ENCODE measurements around the gene REEP5. TPM values are rescaled to one million over a fixed set of nuclear protein-coding genes. Genes with fewer than 3 reads are reported as not detected.

REEP5 gene
- total and polyA plus RNA-seq, 8 donors = 18.8 to 102 (median 40.4) TPM

GRCh38 chr5:112918136-112918535, 3.9 kb downstream of the REEP5 start:
- no peak for DNase-seq
- Histone ChIP-seq H3K9me3 (no peaks in the 10 kb centered on the region), H3K27ac (no peak overlapping the region), H3K36me3 (peaks cover 11 to 57% (median 46%) of the 10 kb centered on the region in 4 donors), H3K4me1 (peaks cover 56 to 87% (median 71%) of the 10 kb centered on the region in 4 donors), H3K27me3 (no peaks in the 10 kb centered on the region), H3K4me3 (no peak overlapping the region)
- TF ChIP-seq POLR2A (IDR thresholded peaks at IDR 0.05) (no peak), EP300 (IDR thresholded peaks at IDR 0.05) (no peak)
- TF ChIP-seq, protein P1, sequence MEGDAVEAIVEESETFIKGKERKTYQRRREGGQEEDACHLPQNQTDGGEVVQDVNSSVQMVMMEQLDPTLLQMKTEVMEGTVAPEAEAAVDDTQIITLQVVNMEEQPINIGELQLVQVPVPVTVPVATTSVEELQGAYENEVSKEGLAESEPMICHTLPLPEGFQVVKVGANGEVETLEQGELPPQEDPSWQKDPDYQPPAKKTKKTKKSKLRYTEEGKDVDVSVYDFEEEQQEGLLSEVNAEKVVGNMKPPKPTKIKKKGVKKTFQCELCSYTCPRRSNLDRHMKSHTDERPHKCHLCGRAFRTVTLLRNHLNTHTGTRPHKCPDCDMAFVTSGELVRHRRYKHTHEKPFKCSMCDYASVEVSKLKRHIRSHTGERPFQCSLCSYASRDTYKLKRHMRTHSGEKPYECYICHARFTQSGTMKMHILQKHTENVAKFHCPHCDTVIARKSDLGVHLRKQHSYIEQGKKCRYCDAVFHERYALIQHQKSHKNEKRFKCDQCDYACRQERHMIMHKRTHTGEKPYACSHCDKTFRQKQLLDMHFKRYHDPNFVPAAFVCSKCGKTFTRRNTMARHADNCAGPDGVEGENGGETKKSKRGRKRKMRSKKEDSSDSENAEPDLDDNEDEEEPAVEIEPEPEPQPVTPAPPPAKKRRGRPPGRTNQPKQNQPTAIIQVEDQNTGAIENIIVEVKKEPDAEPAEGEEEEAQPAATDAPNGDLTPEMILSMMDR (IDR thresholded peaks at IDR 0.05) = no peak
- WGBS, 5 donors = 44 to 67% (median 53%) methylated on average over 3 of the region's 3 CpGs
- intact Hi-C loops (cut with DNase I; ENCODE audit: low total_unique reads) = no loop called here

GRCh38 chr5:112917453-112917995, 4.5 kb downstream of the REEP5 start:
- Histone ChIP-seq H3K4me3 (no peak overlapping the region), H3K4me1 (peaks cover 50 to 87% (median 68%) of the 10 kb centered on the region in 4 donors), H3K27me3 (no peaks in the 10 kb centered on the region), H3K9me3 (no peaks in the 10 kb centered on the region), H3K27ac (no peak overlapping the region), H3K36me3 (peaks cover 11 to 57% (median 46%) of the 10 kb centered on the region in 4 donors)
- intact Hi-C loops (cut with DNase I; ENCODE audit: low total_unique reads) = no loop called here
- no peak for DNase-seq
- TF ChIP-seq POLR2AphosphoS5 (IDR thresholded peaks at IDR 0.05) = no peak
- TF ChIP-seq POLR2A (IDR thresholded peaks at IDR 0.05) = no peak
- TF ChIP-seq, protein P1 (IDR thresholded peaks at IDR 0.05) = no peak
- no peak for TF ChIP-seq EP300 (IDR thresholded peaks at IDR 0.05)
- WGBS, 5 donors = 82 to 95% (median 90%) methylated on average over 2 of the region's 2 CpGs

GRCh38 chr5:112915831-112916230, 6.2 kb downstream of the REEP5 start:
- Histone ChIP-seq H3K27ac (no peak overlapping the region), H3K9me3 (no peaks in the 10 kb centered on the region), H3K4me1 (peaks cover 41 to 91% (median 67%) of the 10 kb centered on the region in 4 donors), H3K36me3 (peaks cover 11 to 62% (median 52%) of the 10 kb centered on the region in 4 donors), H3K4me3 (no peak overlapping the region), H3K27me3 (no peaks in the 10 kb centered on the region)
- 40 to 67% (median 50%) methylated on average over 1 of the region's 1 CpG for WGBS, 5 donors
- intact Hi-C loops (cut with DNase I; ENCODE audit: low total_unique reads) = no loop called here
- TF ChIP-seq POLR2AphosphoS5 (IDR thresholded peaks at IDR 0.05) = no peak
- no peak for TF ChIP-seq POLR2A (IDR thresholded peaks at IDR 0.05)
- TF ChIP-seq, protein P1 (IDR thresholded peaks at IDR 0.05) = no peak
- TF ChIP-seq EP300 (IDR thresholded peaks at IDR 0.05) = no peak
- no peak for DNase-seq

DNA sequence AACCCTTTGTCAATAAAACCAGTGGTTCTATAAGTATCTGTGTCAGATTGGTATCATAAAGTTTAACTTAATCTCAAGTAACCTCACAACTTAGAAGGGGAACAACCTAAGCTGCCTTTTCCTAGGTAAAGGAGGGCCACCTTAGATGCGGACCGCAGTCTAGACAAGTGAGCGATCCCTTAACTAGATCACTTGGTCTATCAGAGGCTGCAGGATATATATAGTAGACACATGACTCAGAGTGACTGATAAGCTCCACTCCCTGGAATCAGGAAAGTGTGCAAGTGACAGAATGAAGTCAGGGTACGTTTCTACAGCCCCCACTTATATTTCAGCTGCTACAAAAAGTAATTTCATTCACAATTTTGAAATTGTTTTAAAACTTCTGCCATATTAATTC, 7.4 kb downstream of the REEP5 start:
- intact Hi-C loops (cut with DNase I; ENCODE audit: low total_unique reads) = no loop called here
- no peak overlapping the region for H3K27ac ChIP-seq
- peaks cover 11 to 70% (median 62%) of the 10 kb centered on the region in 4 donors for H3K36me3 ChIP-seq
- DNase-seq = no peak
- peaks cover 28 to 89% (median 56%) of the 10 kb centered on the region in 4 donors for H3K4me1 ChIP-seq
- TF ChIP-seq, protein P1 (IDR thresholded peaks at IDR 0.05) = no peak
- TF ChIP-seq POLR2AphosphoS5 (IDR thresholded peaks at IDR 0.05) (no peak), POLR2A (IDR thresholded peaks at IDR 0.05) (no peak), EP300 (IDR thresholded peaks at IDR 0.05) (no peak)
- H3K9me3 ChIP-seq = no peaks in the 10 kb centered on the region
- no peak overlapping the region for H3K4me3 ChIP-seq
- 76 to 84% (median 79%) methylated on average over 4 of the region's 4 CpGs for WGBS, 5 donors
- no peaks in the 10 kb centered on the region for H3K27me3 ChIP-seq

All from stomach (tissue), 9 donors.